ENCODE results near the gene RNF31.
"Not testable (repeated sequence)": the region's sequence is repeated elsewhere in the genome, so short reads cannot be mapped to it uniquely, and the experiment has no call there.

Gene RNF31

DNA sequence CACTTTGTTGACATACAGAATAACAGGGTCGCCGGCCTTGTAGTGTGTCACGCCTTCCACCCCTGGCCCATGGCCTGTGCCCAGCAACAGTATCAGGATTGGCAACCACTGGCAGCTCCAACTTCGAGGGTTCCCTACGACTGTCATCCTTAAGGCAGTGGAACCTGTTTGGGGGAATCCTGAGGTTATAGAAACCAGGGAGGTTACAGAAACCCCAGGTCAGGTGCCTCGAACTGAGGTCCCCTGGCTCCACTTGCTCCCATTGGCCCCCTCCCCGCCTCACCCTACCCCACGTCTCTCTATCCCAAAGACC lies 47.5 kb downstream of the RNF31 start:
- no peak for TF ChIP-seq ZFX (IDR thresholded peaks at IDR 0.05; ENCODE audit: borderline replicate concordance)
- TF ChIP-seq, protein P1, sequence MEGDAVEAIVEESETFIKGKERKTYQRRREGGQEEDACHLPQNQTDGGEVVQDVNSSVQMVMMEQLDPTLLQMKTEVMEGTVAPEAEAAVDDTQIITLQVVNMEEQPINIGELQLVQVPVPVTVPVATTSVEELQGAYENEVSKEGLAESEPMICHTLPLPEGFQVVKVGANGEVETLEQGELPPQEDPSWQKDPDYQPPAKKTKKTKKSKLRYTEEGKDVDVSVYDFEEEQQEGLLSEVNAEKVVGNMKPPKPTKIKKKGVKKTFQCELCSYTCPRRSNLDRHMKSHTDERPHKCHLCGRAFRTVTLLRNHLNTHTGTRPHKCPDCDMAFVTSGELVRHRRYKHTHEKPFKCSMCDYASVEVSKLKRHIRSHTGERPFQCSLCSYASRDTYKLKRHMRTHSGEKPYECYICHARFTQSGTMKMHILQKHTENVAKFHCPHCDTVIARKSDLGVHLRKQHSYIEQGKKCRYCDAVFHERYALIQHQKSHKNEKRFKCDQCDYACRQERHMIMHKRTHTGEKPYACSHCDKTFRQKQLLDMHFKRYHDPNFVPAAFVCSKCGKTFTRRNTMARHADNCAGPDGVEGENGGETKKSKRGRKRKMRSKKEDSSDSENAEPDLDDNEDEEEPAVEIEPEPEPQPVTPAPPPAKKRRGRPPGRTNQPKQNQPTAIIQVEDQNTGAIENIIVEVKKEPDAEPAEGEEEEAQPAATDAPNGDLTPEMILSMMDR (IDR thresholded peaks at IDR 0.05), result no peak
- peak overlapping the region; percentile 92 for H3K27ac ChIP-seq

DNA sequence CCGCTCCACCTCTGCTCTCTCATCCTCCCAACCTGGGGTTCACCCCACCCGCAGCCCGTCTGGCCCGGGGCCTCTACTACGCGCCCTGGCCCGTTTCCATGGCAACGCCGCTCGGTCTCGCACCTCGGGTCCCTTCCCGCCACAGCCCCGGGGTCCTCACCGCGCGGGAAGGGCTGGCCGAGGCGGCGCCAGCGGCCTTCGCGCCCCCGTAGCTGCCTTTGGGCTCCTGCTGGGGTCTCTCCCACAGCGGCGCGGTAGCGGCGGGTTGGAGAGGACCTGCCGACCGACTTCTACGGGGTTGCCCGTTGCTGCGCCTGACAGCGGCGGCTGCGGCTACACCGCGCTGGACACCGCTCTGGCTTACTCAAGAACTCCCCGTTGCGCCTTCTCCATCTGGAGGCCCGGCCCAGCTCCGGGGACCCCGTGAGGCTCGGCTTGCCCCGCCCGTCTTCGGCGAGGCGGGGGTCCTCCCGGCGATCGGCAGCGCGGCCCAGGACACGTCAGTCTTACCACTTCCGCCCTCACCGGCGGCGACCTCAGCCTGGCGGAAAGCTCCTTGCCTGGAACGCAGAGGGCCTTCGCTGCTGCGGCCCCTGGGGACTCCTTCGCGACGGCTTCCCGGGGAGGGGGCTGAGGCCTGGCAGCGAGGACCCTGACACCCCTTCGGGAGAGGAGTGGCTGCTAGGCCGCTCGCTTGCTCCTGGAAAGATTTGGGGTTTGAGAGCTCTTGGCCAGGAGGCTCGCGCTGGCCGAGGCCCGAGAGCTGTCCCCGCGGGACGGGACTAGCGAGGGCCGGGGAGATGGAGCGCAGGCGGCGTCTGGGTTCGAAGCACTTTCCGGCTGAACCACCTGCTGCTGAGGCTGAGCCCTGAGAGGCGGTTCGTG lies 48.1 kb downstream of the RNF31 start, which contains the start of gene TM9SF1:
Gene TM9SF1 (minus strand): TSS at position 256 of the 885 bp plus-strand sequence. CDS start 422 bp downstream, outside the sequence.
- peak within 1 kb of the TSS; percentile 92 for H3K27ac ChIP-seq
- TF ChIP-seq ZFX (IDR thresholded peaks at IDR 0.05; ENCODE audit: borderline replicate concordance), result no peak
- TF ChIP-seq, protein P1 (IDR thresholded peaks at IDR 0.05), result no peak

DNA sequence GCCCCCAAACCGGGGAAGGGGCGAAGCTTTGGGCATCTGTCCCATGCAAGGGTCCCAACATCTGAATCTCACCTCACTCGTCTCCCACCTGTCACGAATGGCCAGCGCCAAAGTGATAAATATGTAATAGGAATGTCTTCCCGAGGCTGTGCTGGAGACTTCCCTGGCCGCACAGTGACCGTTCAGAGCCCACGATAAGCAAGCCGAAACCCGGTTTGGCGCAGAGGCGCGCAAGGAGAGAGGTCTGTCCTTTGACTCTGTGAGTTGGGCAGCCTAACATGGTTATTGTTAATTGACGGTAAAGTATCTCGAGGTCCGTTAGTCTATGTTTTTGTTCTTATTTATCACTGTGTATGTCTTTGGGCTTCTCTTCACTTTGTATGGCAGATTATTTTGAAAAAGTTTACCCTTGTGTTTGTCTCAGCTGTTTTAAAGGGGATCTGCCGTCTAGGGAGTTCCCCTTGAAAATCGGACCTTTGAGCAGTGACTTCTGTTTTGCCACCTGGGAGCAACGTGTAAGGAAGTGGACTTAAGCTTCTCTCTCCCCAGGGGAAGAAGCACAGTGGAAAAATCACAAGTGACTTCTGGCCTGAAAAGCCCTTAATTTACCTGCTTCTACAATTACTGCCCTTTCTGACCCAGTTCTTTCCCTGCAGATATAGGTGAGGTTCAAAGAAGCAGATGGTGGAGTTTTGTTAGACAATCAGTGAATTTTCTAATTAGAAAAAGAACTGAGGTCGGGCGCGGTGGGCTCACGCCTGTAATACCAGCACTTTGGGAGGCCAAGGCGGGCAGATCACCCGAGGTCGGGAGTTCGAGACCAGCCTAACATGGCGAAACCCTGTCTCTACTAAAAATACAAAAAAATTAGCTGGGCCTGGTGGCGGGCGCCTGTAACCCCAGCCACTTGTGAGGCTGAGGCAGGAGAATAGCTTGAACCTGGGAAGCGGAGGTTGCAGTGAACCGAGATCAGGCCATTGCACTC lies 49.1 kb downstream of the RNF31 start:
- H3K27ac ChIP-seq, result peak overlapping the region; percentile 92
- TF ChIP-seq, protein P1 (IDR thresholded peaks at IDR 0.05), result no peak
- TF ChIP-seq ZFX (IDR thresholded peaks at IDR 0.05; ENCODE audit: borderline replicate concordance), result no peak

DNA sequence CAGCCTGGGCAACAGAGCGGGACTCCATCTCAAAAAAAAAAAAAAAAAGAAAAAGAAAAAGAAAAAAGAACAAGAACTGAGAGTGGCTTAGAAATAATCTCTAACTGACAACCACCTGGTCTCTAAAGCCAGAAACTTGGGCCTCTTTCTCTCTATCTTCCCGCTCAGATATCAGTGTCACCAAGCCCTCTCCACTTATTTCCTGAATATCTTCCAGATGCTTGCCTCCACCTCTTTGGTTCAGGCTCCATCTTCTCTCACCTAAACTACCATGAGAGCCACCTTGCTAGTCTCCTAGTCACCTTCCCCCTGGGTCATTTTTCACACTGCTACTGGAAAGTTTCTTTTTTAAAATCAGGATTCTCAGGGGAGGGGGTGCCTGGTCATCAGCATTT lies 49.8 kb downstream of the RNF31 start:
- no peak for TF ChIP-seq ZFX (IDR thresholded peaks at IDR 0.05; ENCODE audit: borderline replicate concordance)
- TF ChIP-seq, protein P1 (IDR thresholded peaks at IDR 0.05), result no peak
- peak overlapping the region; percentile 92 for H3K27ac ChIP-seq

DNA sequence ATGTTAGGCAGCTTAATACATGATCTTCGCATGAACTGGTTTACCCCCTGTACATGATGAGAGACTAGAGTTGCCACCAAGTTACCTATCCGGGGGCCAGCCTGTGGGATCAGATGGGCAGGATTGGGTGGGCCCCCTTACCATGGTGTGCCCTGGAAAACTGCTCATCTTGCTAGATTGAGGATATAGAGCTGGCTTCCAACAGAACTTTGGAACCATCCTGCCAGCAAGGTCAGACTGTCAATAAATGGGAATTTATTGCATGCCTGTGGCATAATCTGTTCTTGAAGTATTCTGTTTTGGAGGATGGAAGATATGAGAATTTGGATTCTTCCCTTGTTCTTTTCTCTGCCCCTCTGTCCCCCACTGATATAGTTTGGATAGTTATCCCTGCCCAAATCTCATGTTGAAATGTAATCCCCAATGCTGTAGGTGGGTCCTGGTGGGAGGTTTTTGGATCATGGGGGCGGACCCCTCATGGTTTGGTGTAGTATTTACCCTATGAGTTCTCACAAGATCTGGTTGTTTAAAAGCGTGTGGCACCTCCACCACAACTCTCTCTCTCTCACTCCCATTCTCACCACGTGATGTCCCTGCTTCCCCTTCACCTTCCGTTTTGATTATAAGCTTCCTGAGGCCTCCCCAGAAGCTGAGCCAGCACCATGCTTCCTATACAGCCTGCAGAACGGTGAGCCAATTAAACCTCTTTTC lies 51.7 kb downstream of the RNF31 start:
- TF ChIP-seq, protein P1 (IDR thresholded peaks at IDR 0.05), result no peak
- TF ChIP-seq ZFX (IDR thresholded peaks at IDR 0.05; ENCODE audit: borderline replicate concordance), result no peak
- no peak overlapping the region for H3K27ac ChIP-seq

DNA sequence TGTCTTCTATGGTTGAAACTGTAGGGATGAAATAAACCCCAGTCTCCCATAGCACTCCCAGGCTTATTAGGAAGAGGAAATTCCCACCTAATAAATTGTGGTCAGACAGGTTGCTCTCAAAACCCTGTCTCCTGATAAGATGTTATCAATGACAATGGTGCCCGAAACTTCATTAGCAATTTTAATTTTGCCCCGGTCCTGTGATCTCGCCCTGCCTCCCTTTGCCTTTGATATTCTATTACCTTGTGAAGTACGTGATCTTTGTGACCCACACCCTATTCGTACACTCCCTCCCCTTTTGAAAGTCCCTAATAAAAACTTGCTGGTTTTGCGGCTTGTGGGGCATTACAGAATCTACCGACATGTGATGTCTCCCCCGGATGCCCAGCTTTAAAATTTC lies 55.2 kb downstream of the RNF31 start:
- not testable (repeated sequence) for H3K27ac ChIP-seq

DNA sequence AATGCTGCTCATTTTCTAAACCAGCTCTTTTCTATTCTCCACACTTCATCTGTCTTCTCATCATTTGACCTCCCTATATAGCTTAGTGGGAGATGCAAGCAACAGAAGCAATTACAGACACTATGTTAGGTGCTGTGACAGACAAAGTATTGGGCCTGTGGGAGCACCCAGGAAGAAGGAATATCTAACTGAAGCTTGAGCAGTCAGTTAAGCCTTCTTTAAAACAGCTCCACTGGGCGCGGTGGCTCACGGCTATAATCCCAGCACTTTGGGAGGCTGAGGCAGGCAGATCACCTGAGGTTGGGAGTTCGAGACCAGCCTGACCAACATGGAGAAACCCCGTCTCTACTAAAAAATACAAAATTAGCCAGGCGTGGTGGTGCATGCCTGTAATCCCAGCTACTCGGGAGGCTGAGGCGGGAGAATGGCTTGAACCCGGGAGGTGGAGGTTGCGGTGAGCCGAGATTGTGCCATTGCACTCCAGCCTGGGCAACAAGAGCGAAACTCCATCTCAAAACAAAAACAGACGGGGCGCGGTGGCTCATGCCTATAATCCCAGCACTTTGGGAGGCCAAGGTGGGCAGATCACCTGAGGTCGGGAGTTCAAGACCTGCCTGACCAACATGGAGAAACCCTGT lies 56.1 kb downstream of the RNF31 start:
- H3K27ac ChIP-seq, result not testable (repeated sequence)

Measured in 22Rv1 (cell line).